Ishikawa (cell line): ENCODE data around the gene EIF4A3.
A peak's percentile ranks its signal among the peaks of the same experiment; 100 is the strongest.

ENCODE experiments used
- CEBPB ChIP-seq: IDR thresholded peaks from 2 replicates; pipeline ENCODE4 v1.6.1; 2012
- CREB1 ChIP-seq: IDR thresholded peaks from 2 replicates; pipeline ENCODE4 v1.6.1; 2012; ENCODE audit warnings: low read depth
- EGR1 ChIP-seq: IDR thresholded peaks from 2 replicates; pipeline ENCODE4 v1.6.1; 2012
- EP300 ChIP-seq: IDR thresholded peaks from 2 replicates; pipeline ENCODE4 v1.6.1; 2012; ENCODE audit warnings: borderline replicate concordance
- FOXM1 ChIP-seq: IDR thresholded peaks from 2 replicates; pipeline ENCODE4 v1.6.1; 2012; ENCODE audit warnings: low read depth, borderline replicate concordance
- NFIC ChIP-seq: IDR thresholded peaks from 2 replicates; pipeline ENCODE4 v1.6.1; 2012
- RAD21 ChIP-seq: IDR thresholded peaks from 2 replicates; pipeline ENCODE4 v1.6.1; 2012; ENCODE audit warnings: low read depth
- REST ChIP-seq: IDR thresholded peaks from 2 replicates; pipeline ENCODE4 v1.6.1; 2012; ENCODE audit warnings: low read depth, mild to moderate bottlenecking
- TAF1 ChIP-seq: IDR thresholded peaks from 2 replicates; pipeline ENCODE4 v1.6.1; 2012; ENCODE audit warnings: low read depth, mild to moderate bottlenecking
- TCF12 ChIP-seq: IDR thresholded peaks from 2 replicates; pipeline ENCODE4 v1.6.1; 2012; ENCODE audit warnings: low read depth
- TEAD4 ChIP-seq: IDR thresholded peaks from 2 replicates; pipeline ENCODE4 v1.6.1; 2012
- YY1 ChIP-seq: IDR thresholded peaks from 2 replicates; pipeline ENCODE4 v1.6.1; 2012; ENCODE audit warnings: low read depth
- ZBTB7A ChIP-seq: IDR thresholded peaks from 2 replicates; pipeline ENCODE4 v1.6.1; 2012; ENCODE audit warnings: low read depth
- TF ChIP-seq, protein P1 (sequence below): IDR thresholded peaks from 2 replicates; pipeline ENCODE4 v1.6.1; 2012
- TF ChIP-seq, protein P2 (sequence below): IDR thresholded peaks from 2 replicates; pipeline ENCODE4 v1.6.1; 2012

Gene EIF4A3

DNA sequence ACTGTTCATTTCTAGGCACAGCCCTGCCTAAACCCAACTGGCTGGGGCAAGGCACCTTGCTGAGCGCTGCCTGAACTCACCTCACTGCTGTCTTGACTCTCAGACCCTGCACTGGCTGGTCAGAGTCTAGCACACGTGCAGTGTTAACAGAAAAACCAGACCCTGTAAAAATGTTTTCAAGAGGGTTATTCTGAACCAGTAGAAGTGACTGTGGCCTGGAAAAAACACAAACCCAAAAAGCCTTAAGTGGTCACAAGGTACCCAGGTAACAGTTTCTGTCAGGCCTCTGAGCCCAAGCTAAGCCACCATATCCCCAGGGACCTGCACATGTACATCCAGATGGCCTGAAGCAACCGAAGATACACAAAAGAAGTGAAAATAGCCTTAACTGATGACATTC lies 6.1 kb upstream of the EIF4A3 start:
- TF ChIP-seq, protein P1, sequence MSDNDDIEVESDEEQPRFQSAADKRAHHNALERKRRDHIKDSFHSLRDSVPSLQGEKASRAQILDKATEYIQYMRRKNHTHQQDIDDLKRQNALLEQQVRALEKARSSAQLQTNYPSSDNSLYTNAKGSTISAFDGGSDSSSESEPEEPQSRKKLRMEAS, result no peak
- TF ChIP-seq CEBPB, result no peak
- TF ChIP-seq FOXM1, result no peak
- no peak for TF ChIP-seq TAF1
- TF ChIP-seq, protein P2, sequence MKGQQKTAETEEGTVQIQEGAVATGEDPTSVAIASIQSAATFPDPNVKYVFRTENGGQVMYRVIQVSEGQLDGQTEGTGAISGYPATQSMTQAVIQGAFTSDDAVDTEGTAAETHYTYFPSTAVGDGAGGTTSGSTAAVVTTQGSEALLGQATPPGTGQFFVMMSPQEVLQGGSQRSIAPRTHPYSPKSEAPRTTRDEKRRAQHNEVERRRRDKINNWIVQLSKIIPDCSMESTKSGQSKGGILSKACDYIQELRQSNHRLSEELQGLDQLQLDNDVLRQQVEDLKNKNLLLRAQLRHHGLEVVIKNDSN, result no peak

- TF ChIP-seq NFIC, result no peak
- no peak for TF ChIP-seq TEAD4
- TF ChIP-seq EP300, result no peak
- TF ChIP-seq, protein P1, result no peak
- no peak for TF ChIP-seq REST
- TF ChIP-seq ZBTB7A, result no peak
- TF ChIP-seq, protein P2, result no peak
- TF ChIP-seq FOXM1, result no peak
- TF ChIP-seq CEBPB, result no peak
- TF ChIP-seq TCF12, result no peak
- no peak for TF ChIP-seq RAD21
- TF ChIP-seq EGR1, result no peak
- TF ChIP-seq CREB1, result no peak
- TF ChIP-seq YY1, result no peak
- TF ChIP-seq TAF1, result no peak
These were observed 5.3 kb upstream of the EIF4A3 start for GRCh38 chr17:80152081-80152702.

DNA sequence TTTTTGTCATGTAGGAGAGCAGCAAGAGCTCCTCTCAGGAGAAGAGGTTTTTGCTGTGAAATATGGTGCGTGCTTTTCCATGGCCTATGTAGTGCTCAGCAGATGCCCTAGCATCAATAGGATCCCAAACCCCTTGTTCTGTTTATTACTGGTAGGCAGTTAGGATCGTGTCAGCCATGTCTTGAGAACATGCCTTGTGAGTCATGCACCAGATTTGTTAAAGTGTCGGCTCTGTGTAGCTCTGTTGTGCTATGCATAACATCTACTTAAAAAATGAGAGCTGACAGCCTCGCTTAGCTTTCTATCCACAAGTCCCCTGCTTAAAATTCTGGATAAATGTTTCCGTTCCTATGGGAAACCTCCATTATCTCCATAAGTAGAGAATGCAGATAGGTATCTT lies 4.4 kb upstream of the EIF4A3 start:
- TF ChIP-seq RAD21, result no peak
- TF ChIP-seq, protein P2, result no peak
- no peak for TF ChIP-seq NFIC

DNA sequence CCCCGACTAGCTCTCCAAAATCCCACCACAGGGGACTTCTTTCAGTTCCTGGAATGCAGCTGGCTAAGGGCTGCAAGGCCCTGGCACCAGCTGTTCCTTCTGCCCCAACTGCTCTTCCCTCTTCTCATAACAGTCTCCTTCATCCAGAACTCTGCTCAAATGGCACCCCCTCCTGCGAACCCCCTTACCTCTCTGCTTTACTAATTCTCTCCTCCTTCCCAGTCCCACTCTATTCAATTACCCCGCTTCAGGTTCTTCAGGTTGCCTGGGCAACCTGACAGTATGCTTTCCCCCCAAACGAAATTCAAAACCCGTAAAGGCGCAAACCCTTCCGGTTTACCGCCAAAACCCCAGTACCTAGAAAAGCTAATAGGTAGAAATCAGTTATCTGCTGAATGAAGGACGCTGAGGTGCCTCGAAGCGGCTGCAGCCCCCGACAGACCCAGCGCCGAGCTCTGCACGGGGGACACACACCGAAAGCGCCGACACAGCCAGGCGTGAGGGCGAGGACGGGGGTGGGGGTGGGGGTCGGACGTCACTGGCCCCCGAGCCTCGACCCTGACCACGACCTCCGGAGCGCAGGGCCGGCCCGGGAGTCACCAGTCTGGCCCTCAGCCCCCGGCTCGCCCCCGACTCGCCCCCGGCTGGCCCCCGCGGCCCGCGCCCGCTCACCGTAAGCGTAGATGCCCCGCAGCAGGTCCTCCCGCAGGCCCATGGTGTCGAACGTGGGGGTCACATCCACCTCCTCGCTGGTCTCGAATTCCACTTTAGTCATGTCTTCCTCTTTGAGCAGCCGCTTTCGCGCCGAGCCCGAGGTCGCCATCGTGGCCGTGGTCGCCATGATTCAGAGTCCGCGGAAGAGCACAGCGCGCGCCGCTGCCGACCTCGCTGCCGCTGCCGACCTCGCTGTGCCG lies 550 bp downstream of the EIF4A3 start:
- TF ChIP-seq ZBTB7A (peak; percentile 24; the same call in 1 of the 2 replicates), NFIC (no peak), YY1 (peak; percentile 62)

- TF ChIP-seq FOXM1, result no peak
- no peak for TF ChIP-seq TCF12
- TF ChIP-seq REST, result no peak
- TF ChIP-seq, protein P2, result no peak
- no peak for TF ChIP-seq EP300
- TF ChIP-seq EGR1, result no peak
- no peak for TF ChIP-seq RAD21
- no peak for TF ChIP-seq TAF1
- no peak for TF ChIP-seq CEBPB
- TF ChIP-seq CREB1, result no peak
- no peak for TF ChIP-seq ZBTB7A
- no peak for TF ChIP-seq YY1
- no peak for TF ChIP-seq TEAD4
These were observed 1.6 kb downstream of the EIF4A3 start for GRCh38 chr17:80145076-80146075.
